Endothelial cell of umbilical vein (primary cell): ENCODE results near the gene LRRC37B. TPM values are rescaled to one million over a fixed set of nuclear protein-coding genes. Genes with fewer than 3 reads are reported as not detected.
A peak's percentile ranks its signal among the peaks of the same experiment; 100 is the strongest.
"Not testable (repeated sequence)": the region's sequence is repeated elsewhere in the genome, so short reads cannot be mapped to it uniquely, and the experiment has no call there.

ENCODE experiments used
- BruUV-seq: library from RNA; stranded (reverse); fragments of 400-500 nt; replicated peaks from 2 replicates; lab custom pipeline; 2021; lab: Mats Ljungman, UMichigan
- CTCF ChIA-PET: fragments of 300-600, 350-600 bp; sonication (Branson Sonifier 250); formaldehyde crosslinking; loops from one replicate; lab custom pipeline; 2021; ENCODE audit warnings: antibody characterized with exemption, inconsistent platforms; lab: Charles Lee
- POLR2A ChIA-PET: fragments of 300-600, 350-600 bp; sonication (Branson Sonifier 250); formaldehyde crosslinking; loops from one replicate; lab custom pipeline; 2021; ENCODE audit warnings: antibody characterized with exemption, inconsistent platforms; lab: Charles Lee
- DNase-seq: peaks from one replicate; pipeline ENCODE4 v3.0.0-alpha.2; 2011; ENCODE audit warnings: low read depth, low spot score
- FAIRE-seq: peaks from 2 replicates; lab custom pipeline; 2011; peaks lifted over from hg19 to GRCh38; lab: Jason Lieb, UNC
- H2AFZ ChIP-seq: 2 replicates; pipeline ENCODE4 v1.6.0; 2012; ENCODE audit warnings: low read depth, low read length, control low read depth, inconsistent platforms
- H3K27ac ChIP-seq: 2 replicates; pipeline ENCODE4 v1.5.1; 2011; ENCODE audit warnings: low read depth, mild to moderate bottlenecking, control low read depth, low read length, moderate library complexity; ENCODE audit not compliant: insufficient read depth
- H3K27me3 ChIP-seq, 2 experiments: 2 replicates each; pipeline versions ENCODE4 v1.6.0 to v1.6.1; 2011; ENCODE audit warnings: low read length in 2 of 2, mixed read lengths in 1 of 2; ENCODE audit not compliant: control insufficient read depth in 2 of 2, insufficient read depth in 2 of 2
- H3K36me3 ChIP-seq, 2 experiments: 2 replicates in 1 of 2; 3 replicates in 1 of 2; pipeline ENCODE4 v1.5.1; 2011; ENCODE audit warnings: low read length in 2 of 2, mild to moderate bottlenecking in 1 of 2, moderate library complexity in 1 of 2; ENCODE audit not compliant: control insufficient read depth in 2 of 2, insufficient read depth in 2 of 2; ENCODE audit errors: extremely low read depth in 1 of 2
- H3K4me1 ChIP-seq: 3 replicates; pipeline ENCODE4 v1.5.1; 2011; ENCODE audit warnings: mild to moderate bottlenecking, low read length; ENCODE audit not compliant: control insufficient read depth, insufficient read depth; ENCODE audit errors: extremely low read depth
- H3K4me2 ChIP-seq: 2 replicates; pipeline ENCODE4 v1.6.1; 2011; ENCODE audit warnings: low read length, control low read depth, mixed read lengths; ENCODE audit not compliant: insufficient read depth
- H3K4me3 ChIP-seq, 3 experiments: fragments of 200-600 bp in 1 of 3; sonication (generic), shearing (Covaris generic) in 1 of 3; replicated peaks in 1 of 3; 2 replicates each; pipeline ENCODE4 v1.5.1; 2011 to 2016; ENCODE audit warnings: control low read depth in 3 of 3, low read length in 3 of 3, mild to moderate bottlenecking in 2 of 3, inconsistent platforms in 1 of 3, low read depth in 1 of 3, moderate library complexity in 1 of 3; ENCODE audit not compliant: insufficient read depth in 1 of 3
- H3K79me2 ChIP-seq: 2 replicates; pipeline ENCODE4 v1.6.0; 2012; ENCODE audit warnings: low read length, inconsistent platforms; ENCODE audit not compliant: control insufficient read depth, insufficient read depth
- H3K9ac ChIP-seq: replicated peaks from 2 replicates; pipeline ENCODE3; 2011; ENCODE audit warnings: low read length, control low read depth; ENCODE audit not compliant: insufficient read depth; ENCODE audit errors: extremely low read depth
- H3K9me1 ChIP-seq: replicated peaks from 3 replicates; pipeline ENCODE4 v1.6.0; 2011; ENCODE audit warnings: mild to moderate bottlenecking, low read length; ENCODE audit not compliant: control insufficient read depth, insufficient read depth; ENCODE audit errors: extremely low read depth
- H3K9me3 ChIP-seq: replicated peaks from 2 replicates; pipeline ENCODE4 v1.5.1; 2012; ENCODE audit warnings: low read length, inconsistent platforms; ENCODE audit not compliant: control insufficient read depth, insufficient read depth
- H4K20me1 ChIP-seq: replicated peaks from 2 replicates; pipeline ENCODE3; 2011; ENCODE audit warnings: mild to moderate bottlenecking, low read length; ENCODE audit not compliant: control insufficient read depth, insufficient read depth; ENCODE audit errors: extremely low read depth
- FOS ChIP-seq: IDR thresholded peaks from 2 replicates; pipeline ENCODE4 v1.6.1; 2011; ENCODE audit warnings: mild to moderate bottlenecking, low read length, moderate library complexity, borderline replicate concordance; ENCODE audit not compliant: insufficient read depth
- GATA2 ChIP-seq: IDR thresholded peaks from 2 replicates; pipeline ENCODE4 v1.7.0; 2011; ENCODE audit warnings: low read depth, mild to moderate bottlenecking, moderate library complexity, mixed read lengths, low read length; ENCODE audit not compliant: insufficient read length, insufficient read depth
- POLR2A ChIP-seq: IDR thresholded peaks from 2 replicates; pipeline ENCODE4 v1.6.1; 2012; ENCODE audit warnings: low read depth, mild to moderate bottlenecking, control low read depth, low read length
- dilution Hi-C: fragments of 300-500 bp; cut with MboI; formaldehyde crosslinking; loops from one replicate; pipeline ENCODE4 v1.15.0; 2019; ENCODE audit warnings: low sequenced_read_pairs; ENCODE audit not compliant: extremely low pct_ligation_motif_present
- intact Hi-C: fragments of 100-400 bp; cut with micrococcal nuclease; formaldehyde crosslinking; loops from one replicate; pipeline ENCODE4 v1.10.0; 2022
- polyA plus RNA-seq, 4 experiments: library from polyadenylated mRNA; depleted of rRNA in 3 of 4; stranded (reverse) in 3 of 4; unstranded in 1 of 4; fragments of >200 nt; gene quantifications; 2 replicates each; pipeline versions ENCODE4 v1.2.1 to v1.2.3, GENCODE V29; 2011 to 2012; ENCODE audit warnings: missing spikeins in 1 of 4
- total RNA-seq: library from RNA; stranded (reverse); gene quantifications from 2 replicates; pipeline ENCODE4 v1.2.3, GENCODE V29; 2021

The LRRC37B gene
- total and polyA plus RNA-seq, 2 donors (not counting 3 experiments of a cell fraction or from before 2014, with no cell fraction given) = 12.9 to 22.5 TPM

DNA sequence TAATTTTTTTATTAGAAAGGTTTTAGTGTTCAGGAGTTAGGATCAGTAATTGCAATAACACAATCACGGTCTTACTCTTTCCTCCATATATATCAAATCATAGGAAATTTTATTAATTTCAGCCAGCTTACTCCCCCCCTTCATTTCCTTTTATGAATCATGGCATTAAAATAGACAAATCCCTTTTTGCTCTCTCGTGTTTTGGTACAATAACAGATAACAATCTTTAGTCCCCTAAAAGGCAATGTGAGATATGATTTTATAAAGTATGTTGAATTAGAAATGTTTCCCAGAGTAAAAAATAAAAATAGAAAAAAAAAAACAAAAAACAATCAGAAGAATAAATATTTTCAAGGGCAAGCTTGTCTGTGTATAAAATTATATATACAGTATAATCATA, 92.5 kb downstream of the LRRC37B start:
- Histone ChIP-seq H3K4me1 (peaks cover 16% of the 10 kb centered on the region), H3K4me2 (peak overlapping the region; percentile 39), H3K79me2 (no peaks in the 10 kb centered on the region), H4K20me1 (no peaks in the 10 kb centered on the region), H3K9ac (no peak overlapping the region), H3K27ac (no peak overlapping the region), H3K36me3 (no peaks in the 10 kb centered on the region), H3K27me3 (no peaks in the 10 kb centered on the region), H2AFZ (no peak overlapping the region), H3K9me1 (no peaks in the 10 kb centered on the region), H3K4me3 (no peak overlapping the region), H3K9me3 (no peaks in the 10 kb centered on the region)
- TF ChIP-seq FOS (peak; percentile 57), GATA2 (peak; percentile 86), POLR2A (no peak)
- POLR2A ChIA-PET = no interaction called here
- dilution Hi-C loops (no loop called here), intact Hi-C loops (no loop called here)
- BruUV-seq = no TSS peak
- FAIRE-seq (peak; percentile 8), DNase-seq (peak; percentile 66)
- CTCF ChIA-PET = interaction anchor here (0.9 to 1.6 kb wide), 4 partner anchors 9 to 92 kb away, joined by 4 to 12 read pairs (median 6); partner anchors contain the start of gene LRRC37B

DNA sequence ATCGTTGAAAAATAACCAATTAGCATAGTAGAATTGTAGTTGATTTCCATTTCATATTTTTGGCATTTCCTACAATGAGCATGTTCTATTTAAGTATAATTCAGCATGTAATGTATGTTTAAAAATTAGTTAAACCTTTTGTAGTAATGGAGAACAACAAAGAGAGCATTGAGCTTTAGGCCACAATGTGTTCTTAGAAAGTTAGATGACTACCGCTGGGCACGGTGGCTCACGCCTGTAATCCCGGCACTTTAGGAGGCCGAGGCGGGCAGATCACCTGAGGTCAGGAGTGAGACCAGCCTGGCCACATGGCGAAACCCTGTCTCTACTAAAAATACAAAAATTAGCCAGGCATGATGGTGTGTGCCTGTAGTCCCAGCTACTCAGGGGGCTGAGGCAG, 93.1 kb downstream of the LRRC37B start:
- H3K4me3 ChIP-seq, DNase-seq, H4K20me1 ChIP-seq, POLR2A ChIA-PET, H3K27ac ChIP-seq, H3K9ac ChIP-seq, H3K79me2 ChIP-seq, H3K9me3 ChIP-seq, H3K9me1 ChIP-seq, BruUV-seq, intact Hi-C loops, H2AFZ ChIP-seq, H3K27me3 ChIP-seq, dilution Hi-C loops, FAIRE-seq, H3K4me2 ChIP-seq, H3K36me3 ChIP-seq: not testable (repeated sequence)
- peaks cover 16% of the 10 kb centered on the region for H3K4me1 ChIP-seq
- CTCF ChIA-PET = interaction anchor here (0.9 to 1.6 kb wide), 4 partner anchors 8 to 93 kb away, joined by 4 to 12 read pairs (median 6); partner anchors contain the start of gene LRRC37B
